HepG2 (cell line): ENCODE results near the gene CREG2. TPM values are rescaled to one million over a fixed set of nuclear protein-coding genes. Genes with fewer than 3 reads are reported as not detected.

Experiments
- AGO1 ChIP-seq: fragments of 200-400 bp; formaldehyde crosslinking; IDR thresholded peaks from 2 replicates; pipeline ENCODE4 v1.6.1; 2017; ENCODE audit warnings: mild to moderate bottlenecking, low read depth, low read length, moderate library complexity; ENCODE audit not compliant: poor library complexity, severe bottlenecking
- ATRX ChIP-seq: sonication (generic); formaldehyde crosslinking; IDR thresholded peaks from 2 replicates; pipeline ENCODE4 v1.4.0; 2020; ENCODE audit warnings: missing genetic modification reagents, borderline replicate concordance
- CBX2 ChIP-seq, 2 experiments: fragments of 200-600 bp in 1 of 2; sonication (generic); formaldehyde crosslinking in 1 of 2; IDR thresholded peaks; 2 replicates each; pipeline versions ENCODE4 v1.7.0 to v1.8.1; 2018 to 2022; ENCODE audit warnings: low read depth in 2 of 2, low read length in 1 of 2, mild to moderate bottlenecking in 1 of 2, missing genetic modification reagents in 1 of 2
- FOXM1 ChIP-seq: sonication (generic); formaldehyde crosslinking; IDR thresholded peaks from 2 replicates; pipeline ENCODE4 v1.5.0; 2020; ENCODE audit warnings: missing genetic modification reagents
- HDAC1 ChIP-seq: sonication (generic); formaldehyde crosslinking; IDR thresholded peaks from 2 replicates; pipeline ENCODE4 v1.5.1; 2020; ENCODE audit warnings: mild to moderate bottlenecking, missing genetic modification reagents
- HMGA1 ChIP-seq: sonication (generic); formaldehyde crosslinking; conservative IDR thresholded peaks from 2 replicates; pipeline ENCODE4 v1.4.0; 2020; ENCODE audit warnings: missing genetic modification reagents
- HOXA9 ChIP-seq: sonication (generic); formaldehyde crosslinking; IDR thresholded peaks from 2 replicates; pipeline ENCODE4 v1.8.1; 2022; ENCODE audit warnings: missing genetic modification reagents, mild to moderate bottlenecking, moderate library complexity, borderline replicate concordance
- NCOA5 ChIP-seq: sonication (generic); formaldehyde crosslinking; IDR thresholded peaks from 2 replicates; pipeline ENCODE4 v1.4.0; 2020; ENCODE audit warnings: missing genetic modification reagents
- NFE2L1 ChIP-seq: sonication (generic); formaldehyde crosslinking; IDR thresholded peaks from 2 replicates; pipeline ENCODE4 v1.4.0; 2020; ENCODE audit warnings: missing genetic modification reagents, mild to moderate bottlenecking, borderline replicate concordance
- NR1H2 ChIP-seq: sonication (generic); formaldehyde crosslinking; IDR thresholded peaks from 2 replicates; pipeline ENCODE4 v1.8.1; 2022; ENCODE audit warnings: low read depth, missing genetic modification reagents, borderline replicate concordance
- STAG1 ChIP-seq: sonication (generic); formaldehyde crosslinking; IDR thresholded peaks from 2 replicates; pipeline ENCODE4 v1.4.0; 2020; ENCODE audit warnings: missing genetic modification reagents
- SUZ12 ChIP-seq: fragments of 150-350 bp; IDR thresholded peaks from 2 replicates; pipeline ENCODE4 v1.6.1; 2014; ENCODE audit warnings: low read depth, low read length
- TCF7 ChIP-seq: sonication (generic); IDR thresholded peaks from 2 replicates; pipeline ENCODE4 v1.6.1; 2016; ENCODE audit warnings: antibody characterized with exemption, low read depth
- ZFY ChIP-seq: sonication (generic); formaldehyde crosslinking; IDR thresholded peaks from 2 replicates; pipeline ENCODE4 v1.4.0; 2020; ENCODE audit warnings: missing genetic modification reagents
- ZMAT3 ChIP-seq: sonication (generic); formaldehyde crosslinking; conservative IDR thresholded peaks from 2 replicates; pipeline ENCODE4 v1.7.0; 2021; ENCODE audit warnings: missing genetic modification reagents
- ZNF34 ChIP-seq: sonication (generic); formaldehyde crosslinking; IDR thresholded peaks from 2 replicates; pipeline ENCODE4 v1.4.0; 2020; ENCODE audit warnings: mild to moderate bottlenecking, missing genetic modification reagents, borderline replicate concordance
- ZNF432 ChIP-seq: sonication (generic); formaldehyde crosslinking; IDR thresholded peaks from 2 replicates; pipeline ENCODE4 v1.5.0; 2020; ENCODE audit warnings: missing genetic modification reagents, mild to moderate bottlenecking, borderline replicate concordance
- ZNF607 ChIP-seq: sonication (generic); formaldehyde crosslinking; IDR thresholded peaks from 2 replicates; pipeline ENCODE4 v1.5.1; 2020; ENCODE audit warnings: missing genetic modification reagents, mild to moderate bottlenecking, borderline replicate concordance
- ZNF777 ChIP-seq: sonication (generic); formaldehyde crosslinking; IDR thresholded peaks from 2 replicates; pipeline ENCODE4 v1.4.0; 2020; ENCODE audit warnings: missing genetic modification reagents
- ZNF841 ChIP-seq: sonication (generic); formaldehyde crosslinking; IDR thresholded peaks from 2 replicates; pipeline ENCODE4 v1.8.1; 2023; ENCODE audit warnings: missing genetic modification reagents, borderline replicate concordance
- ZSCAN22 ChIP-seq: sonication (generic); formaldehyde crosslinking; IDR thresholded peaks from 2 replicates; pipeline ENCODE4 v1.4.0; 2020; ENCODE audit warnings: mild to moderate bottlenecking, missing genetic modification reagents
- polyA plus RNA-seq, 8 experiments: library from polyadenylated mRNA; depleted of rRNA in 3 of 8; stranded (reverse) in 7 of 8; unstranded in 1 of 8; fragments of >200 nt; fragmentation: Illumina TruSeq in 4 of 8; extraction: Trizol in 4 of 8; gene quantifications; 2 replicates each; pipeline versions ENCODE4 v1.2.1 to v1.2.3, GENCODE V29; 2011 to 2016; ENCODE audit warnings: low read depth in 4 of 8, missing spikeins in 1 of 8, mixed read lengths in 1 of 8; ENCODE audit not compliant: insufficient read depth in 1 of 8
- total RNA-seq, 5 experiments: library from RNA; depleted of rRNA; stranded (reverse); fragments of >200 nt; fragmentation: Illumina TruSeq; extraction: Trizol; gene quantifications; 2 replicates each; pipeline ENCODE4 v1.2.3, GENCODE V29; 2016; ENCODE audit warnings: low read depth in 1 of 5
- TF ChIP-seq, protein P1 (sequence below): sonication (generic); formaldehyde crosslinking; conservative IDR thresholded peaks from 2 replicates; pipeline ENCODE4 v1.8.0; 2022; ENCODE audit warnings: low read depth, missing genetic modification reagents
- TF ChIP-seq, protein P2 (sequence below): IDR thresholded peaks from 2 replicates; pipeline ENCODE4 v1.6.1; 2012; ENCODE audit warnings: low read depth, low read length, improper control_type of control experiment
- TF ChIP-seq, protein P3 (sequence below): IDR thresholded peaks from 2 replicates; pipeline ENCODE4 v1.6.1; 2016; ENCODE audit warnings: control low read depth
- TF ChIP-seq, protein P4 (sequence below): sonication (generic); formaldehyde crosslinking; IDR thresholded peaks from 2 replicates; pipeline ENCODE4 v1.4.0; 2020; ENCODE audit warnings: missing genetic modification reagents

Gene CREG2
- total and polyA plus RNA-seq, 2 of the 13 experiments (the other 11 are each of a cell fraction or from before 2014, with no cell fraction given) = 0.18 to 0.26 TPM

DNA sequence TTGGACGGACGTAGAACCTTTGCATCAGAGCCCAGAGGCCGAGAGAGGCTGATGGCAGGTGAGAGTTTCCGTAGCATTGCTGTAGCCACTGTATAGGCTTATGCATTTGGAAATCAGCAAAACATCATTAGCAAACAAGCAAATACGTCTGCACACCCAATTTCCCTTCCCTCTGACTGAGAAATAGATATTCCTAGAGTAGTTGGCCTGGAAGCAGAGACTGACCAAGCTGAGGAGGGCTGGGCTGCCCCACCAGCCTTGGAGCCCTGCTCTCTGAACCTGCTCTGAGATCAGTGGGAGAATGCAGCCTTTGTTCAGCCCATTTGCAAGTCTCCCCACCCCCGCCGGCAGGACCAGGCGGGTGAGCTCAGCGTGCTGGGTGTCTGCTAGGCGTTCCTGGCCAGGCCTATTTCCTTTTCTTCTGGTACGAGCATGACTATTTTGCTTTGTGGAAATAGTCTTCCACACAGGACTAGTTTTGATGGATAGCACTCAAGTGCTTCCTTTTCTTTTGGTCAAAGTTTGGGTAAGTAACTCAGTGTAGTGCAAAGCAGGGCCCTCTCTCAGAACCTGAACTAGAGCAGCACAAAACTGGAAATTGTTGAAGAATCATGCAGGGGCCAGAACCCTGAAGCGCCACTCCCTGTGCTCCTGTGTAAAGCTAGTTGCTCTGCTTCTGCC is 56.9 kb downstream of the CREG2 start (continued):
- TF ChIP-seq ZSCAN22 (CRISPR knock-in tag) (no peak; the same call in 1 of the 2 replicates), ZNF432 (no peak), ZNF607 (CRISPR knock-in tag) (peak; percentile 37; the same call in 1 of the 2 replicates), ZNF34 (CRISPR knock-in tag) (no peak), STAG1 (CRISPR knock-in tag) (no peak), ZNF841 (no peak), SUZ12 (no peak), ZFY (CRISPR knock-in tag) (peak; percentile 85), HOXA9 (CRISPR knock-in tag) (no peak), HMGA1 (CRISPR knock-in tag) (no peak), CBX2 (IDR thresholded peaks at IDR 0.05; ENCODE audit: low read depth, low read length) (no peak), CBX2 (CRISPR knock-in tag; IDR thresholded peaks at IDR 0.05; ENCODE audit: low read depth) (no peak), NR1H2 (CRISPR knock-in tag) (no peak), NFE2L1 (CRISPR knock-in tag) (no peak), ZMAT3 (CRISPR knock-in tag) (peak; percentile 16; the same call in 1 of the 2 replicates), TCF7 (0 out of 2 replicates have a peak, but pooled peaks have one; percentile 45), ATRX (CRISPR knock-in tag) (no peak), FOXM1 (no peak), AGO1 (no peak), NCOA5 (CRISPR knock-in tag) (no peak), ZNF777 (CRISPR knock-in tag) (peak; percentile 34), HDAC1 (peak; percentile 82)
- TF ChIP-seq, protein P1, sequence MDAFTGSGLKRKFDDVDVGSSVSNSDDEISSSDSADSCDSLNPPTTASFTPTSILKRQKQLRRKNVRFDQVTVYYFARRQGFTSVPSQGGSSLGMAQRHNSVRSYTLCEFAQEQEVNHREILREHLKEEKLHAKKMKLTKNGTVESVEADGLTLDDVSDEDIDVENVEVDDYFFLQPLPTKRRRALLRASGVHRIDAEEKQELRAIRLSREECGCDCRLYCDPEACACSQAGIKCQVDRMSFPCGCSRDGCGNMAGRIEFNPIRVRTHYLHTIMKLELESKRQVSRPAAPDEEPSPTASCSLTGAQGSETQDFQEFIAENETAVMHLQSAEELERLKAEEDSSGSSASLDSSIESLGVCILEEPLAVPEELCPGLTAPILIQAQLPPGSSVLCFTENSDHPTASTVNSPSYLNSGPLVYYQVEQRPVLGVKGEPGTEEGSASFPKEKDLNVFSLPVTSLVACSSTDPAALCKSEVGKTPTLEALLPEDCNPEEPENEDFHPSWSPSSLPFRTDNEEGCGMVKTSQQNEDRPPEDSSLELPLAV (CRISPR knock-in tag) = no peak
- TF ChIP-seq, protein P2, sequence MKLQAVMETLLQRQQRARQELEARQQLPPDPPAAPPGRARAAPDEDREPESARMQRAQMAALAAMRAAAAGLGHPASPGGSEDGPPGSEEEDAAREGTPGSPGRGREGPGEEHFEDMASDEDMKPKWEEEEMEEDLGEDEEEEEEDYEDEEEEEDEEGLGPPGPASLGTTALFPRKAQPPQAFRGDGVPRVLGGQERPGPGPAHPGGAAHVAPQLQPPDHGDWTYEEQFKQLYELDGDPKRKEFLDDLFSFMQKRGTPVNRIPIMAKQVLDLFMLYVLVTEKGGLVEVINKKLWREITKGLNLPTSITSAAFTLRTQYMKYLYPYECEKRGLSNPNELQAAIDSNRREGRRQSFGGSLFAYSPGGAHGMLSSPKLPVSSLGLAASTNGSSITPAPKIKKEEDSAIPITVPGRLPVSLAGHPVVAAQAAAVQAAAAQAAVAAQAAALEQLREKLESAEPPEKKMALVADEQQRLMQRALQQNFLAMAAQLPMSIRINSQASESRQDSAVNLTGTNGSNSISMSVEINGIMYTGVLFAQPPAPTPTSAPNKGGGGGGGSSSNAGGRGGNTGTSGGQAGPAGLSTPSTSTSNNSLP = no peak
- TF ChIP-seq, protein P3, sequence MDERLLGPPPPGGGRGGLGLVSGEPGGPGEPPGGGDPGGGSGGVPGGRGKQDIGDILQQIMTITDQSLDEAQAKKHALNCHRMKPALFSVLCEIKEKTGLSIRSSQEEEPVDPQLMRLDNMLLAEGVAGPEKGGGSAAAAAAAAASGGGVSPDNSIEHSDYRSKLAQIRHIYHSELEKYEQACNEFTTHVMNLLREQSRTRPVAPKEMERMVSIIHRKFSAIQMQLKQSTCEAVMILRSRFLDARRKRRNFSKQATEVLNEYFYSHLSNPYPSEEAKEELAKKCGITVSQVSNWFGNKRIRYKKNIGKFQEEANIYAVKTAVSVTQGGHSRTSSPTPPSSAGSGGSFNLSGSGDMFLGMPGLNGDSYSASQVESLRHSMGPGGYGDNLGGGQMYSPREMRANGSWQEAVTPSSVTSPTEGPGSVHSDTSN (CRISPR knock-in tag) = no peak
- TF ChIP-seq, protein P4, sequence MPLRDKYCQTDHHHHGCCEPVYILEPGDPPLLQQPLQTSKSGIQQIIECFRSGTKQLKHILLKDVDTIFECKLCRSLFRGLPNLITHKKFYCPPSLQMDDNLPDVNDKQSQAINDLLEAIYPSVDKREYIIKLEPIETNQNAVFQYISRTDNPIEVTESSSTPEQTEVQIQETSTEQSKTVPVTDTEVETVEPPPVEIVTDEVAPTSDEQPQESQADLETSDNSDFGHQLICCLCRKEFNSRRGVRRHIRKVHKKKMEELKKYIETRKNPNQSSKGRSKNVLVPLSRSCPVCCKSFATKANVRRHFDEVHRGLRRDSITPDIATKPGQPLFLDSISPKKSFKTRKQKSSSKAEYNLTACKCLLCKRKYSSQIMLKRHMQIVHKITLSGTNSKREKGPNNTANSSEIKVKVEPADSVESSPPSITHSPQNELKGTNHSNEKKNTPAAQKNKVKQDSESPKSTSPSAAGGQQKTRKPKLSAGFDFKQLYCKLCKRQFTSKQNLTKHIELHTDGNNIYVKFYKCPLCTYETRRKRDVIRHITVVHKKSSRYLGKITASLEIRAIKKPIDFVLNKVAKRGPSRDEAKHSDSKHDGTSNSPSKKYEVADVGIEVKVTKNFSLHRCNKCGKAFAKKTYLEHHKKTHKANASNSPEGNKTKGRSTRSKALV = 0 out of 2 replicates have a peak, but pooled peaks have one; percentile 43
